GM18867 (cell line): ENCODE data around the gene NRAP.
A peak's percentile ranks its signal among the peaks of the same experiment; 100 is the strongest.

Experiments
- ATAC-seq: cut with Tn5 transposase; IDR thresholded peaks from one replicate; pipeline ENCODE4 v1.9.1; 2021; ENCODE audit warnings: mild to moderate bottlenecking, moderate library complexity; ENCODE audit not compliant: unreplicated experiment

Gene NRAP

GRCh38 chr10:113613427-113613826 lies 50.4 kb downstream of the NRAP start:
- no peak for ATAC-seq

DNA sequence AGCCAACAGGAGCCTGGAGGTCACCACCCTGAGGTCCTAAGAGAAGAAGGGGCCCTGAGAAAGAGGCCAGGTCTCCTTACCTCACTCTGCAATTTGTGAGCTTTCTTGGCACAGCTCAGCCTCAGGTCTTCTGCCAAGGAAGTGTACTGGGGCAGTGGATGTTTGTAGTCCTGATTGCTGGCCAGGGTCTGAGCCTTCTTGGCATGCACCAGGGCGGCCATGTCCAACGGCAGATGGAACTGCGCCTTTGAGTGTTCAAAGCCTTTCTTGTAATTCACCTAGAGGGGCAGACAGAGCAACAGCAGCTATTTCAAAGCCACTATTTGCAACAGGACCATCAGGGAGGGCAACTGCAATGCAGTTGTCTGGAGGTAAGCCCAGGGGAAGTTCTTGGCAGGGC lies 51.7 kb downstream of the NRAP start:
- no peak for ATAC-seq

- no peak for ATAC-seq
Observed at GRCh38 chr10:113610631-113611601, 52.9 kb downstream of the NRAP start.

DNA sequence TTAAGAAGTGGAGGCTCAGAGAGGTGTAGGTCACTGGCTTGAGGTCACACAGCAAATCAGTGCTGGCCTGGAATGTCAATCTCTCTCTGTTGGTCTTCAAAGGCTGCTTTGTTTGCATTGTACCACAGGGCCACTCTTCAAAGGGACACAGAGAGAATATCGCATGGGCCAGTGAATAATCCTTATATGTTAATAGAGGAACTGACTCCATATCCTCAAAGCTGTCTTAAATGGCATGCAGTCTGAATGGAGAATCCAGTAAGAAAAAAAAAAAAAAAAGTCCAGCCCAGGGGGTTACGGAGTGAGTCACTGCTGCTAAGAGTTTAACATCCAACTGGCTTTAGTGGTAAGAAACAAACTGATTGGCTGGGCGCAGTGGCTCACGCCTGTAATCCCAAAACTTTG lies 54.1 kb downstream of the NRAP start:
- no peak for ATAC-seq

GRCh38 chr10:113605268-113605978 lies 58.4 kb downstream of the NRAP start:
- no peak for ATAC-seq

DNA sequence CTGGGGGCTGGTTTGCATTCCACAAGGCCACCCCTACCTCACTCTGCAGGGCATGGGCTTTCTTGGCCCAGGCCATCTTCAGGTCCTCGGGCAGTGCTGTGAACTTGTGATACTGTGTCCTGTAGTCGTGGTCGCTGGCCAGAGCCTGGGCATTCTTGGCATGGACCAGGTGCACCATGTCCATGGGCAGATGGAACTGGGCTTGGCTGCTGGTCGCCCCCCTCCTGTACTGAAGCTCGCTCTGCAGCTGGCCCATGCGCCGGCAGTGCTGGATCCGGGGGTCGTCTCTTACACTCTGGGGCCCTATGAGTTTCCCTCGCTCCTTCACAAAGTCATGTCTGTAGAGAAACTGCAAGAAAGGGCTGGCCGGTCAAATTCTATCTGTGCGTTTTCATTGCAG lies 59.3 kb downstream of the NRAP start:
- no peak for ATAC-seq

DNA sequence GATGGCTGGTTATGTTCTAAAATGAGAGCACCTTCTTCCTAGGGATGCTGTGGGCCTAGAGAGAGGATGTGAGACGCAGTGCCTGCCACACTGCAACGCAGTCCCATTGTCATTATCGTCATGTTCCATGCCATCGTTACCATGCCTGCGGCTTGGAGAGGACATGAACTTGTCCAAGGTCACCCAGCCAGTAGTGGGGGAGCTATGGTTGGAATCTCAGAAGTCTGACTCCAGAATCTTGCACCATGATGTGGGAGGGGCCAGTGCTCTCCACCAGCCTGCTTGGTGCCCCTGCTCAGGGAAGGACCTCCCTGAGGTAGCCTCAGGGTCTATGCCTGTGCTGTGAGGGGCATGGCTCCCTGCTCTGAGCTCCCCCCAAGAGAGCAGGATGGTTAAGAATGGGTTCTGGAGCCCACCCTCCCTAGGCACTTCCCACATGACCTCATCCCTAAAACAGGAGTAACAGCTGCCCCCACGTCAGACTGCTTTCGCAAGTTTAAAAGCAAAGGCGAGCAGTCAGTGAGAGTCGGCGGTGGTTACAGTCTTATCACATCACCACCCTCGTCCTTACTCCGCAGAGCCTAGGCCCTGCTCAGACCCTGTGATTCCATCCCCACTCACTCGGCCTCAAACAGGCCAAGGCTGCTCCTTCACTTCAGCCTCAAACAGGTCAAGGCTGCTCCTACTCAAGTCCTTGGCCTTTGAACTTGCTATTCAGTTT lies 60.6 kb downstream of the NRAP start:
- ATAC-seq, result no peak

DNA sequence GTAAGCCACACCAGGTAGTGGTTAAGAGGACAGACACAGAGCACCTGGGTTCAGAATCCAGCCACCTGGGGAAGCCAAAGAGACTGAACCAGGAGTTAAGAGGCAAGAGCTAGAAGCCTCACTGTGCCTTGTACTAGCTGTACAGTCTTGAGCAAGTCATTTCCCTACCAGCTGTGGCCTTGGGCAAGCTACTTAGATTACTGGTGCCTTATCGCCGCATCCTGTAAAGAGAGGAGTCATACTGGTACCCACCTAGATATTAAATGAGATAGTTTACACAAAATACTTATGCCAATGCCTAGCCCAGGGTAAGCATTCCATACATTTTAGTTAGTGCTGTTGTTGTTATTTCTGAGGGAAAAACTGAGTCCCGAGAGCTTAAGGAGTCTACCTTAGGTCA lies 63.3 kb downstream of the NRAP start:
- no peak for ATAC-seq

DNA sequence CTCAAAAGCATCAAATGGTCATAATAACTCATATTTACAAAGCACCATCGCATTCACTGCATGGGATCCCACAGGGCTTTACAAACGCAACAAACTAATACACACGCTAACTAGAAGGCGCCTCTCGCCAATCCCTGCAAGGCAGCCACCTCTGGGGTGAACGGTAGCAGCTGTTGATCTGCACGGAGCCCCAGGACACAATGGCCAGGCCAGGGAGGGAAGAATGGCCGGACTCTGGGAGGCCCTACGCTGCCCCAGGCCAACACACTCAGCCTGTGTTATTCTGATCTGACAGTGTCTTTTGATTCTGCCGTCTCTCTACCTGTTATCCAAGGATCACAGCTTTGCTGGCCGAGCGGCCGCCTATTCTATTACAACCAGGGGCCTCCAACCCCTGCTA lies 69.2 kb downstream of the NRAP start:
- ATAC-seq, result no peak

DNA sequence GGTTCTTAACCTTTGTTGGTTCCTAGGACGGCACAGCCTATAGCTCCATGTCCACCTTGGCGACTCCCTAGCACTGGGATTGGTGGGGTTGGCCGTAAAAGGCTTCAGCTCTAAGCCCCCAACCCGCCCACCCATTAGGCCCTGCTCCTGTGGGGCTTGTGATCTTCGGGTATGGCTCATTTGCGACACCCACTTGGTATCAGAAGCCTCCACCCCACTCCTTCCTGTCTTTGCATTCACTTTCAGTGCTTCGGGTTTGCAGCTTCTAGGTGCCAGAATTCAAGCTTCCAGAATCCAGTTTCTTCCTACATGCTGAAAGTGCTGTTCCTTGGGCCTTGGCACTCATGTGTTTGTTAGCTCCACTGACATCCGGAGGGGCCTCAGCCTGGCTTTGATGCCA lies 71.5 kb downstream of the NRAP start:
- no peak for ATAC-seq

DNA sequence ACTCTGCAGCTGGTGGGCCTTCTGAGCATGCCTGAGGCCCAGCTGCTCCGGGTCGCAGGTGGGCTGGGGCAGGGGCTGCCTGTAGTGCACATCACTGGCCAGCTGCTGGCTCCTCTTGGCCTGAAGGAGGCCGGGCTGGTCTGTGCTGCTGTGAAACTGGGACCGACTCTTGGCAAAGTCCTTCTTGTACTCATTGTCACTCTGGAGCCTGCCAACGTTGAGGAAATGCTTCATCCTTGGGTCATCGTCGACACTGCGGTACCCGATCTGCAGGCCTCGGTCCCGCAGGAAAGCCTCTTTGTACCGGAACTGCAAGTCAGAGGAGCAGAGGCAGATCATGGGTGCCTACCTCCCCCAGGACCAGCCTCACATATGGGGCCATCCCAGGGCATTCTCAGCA lies 73.3 kb downstream of the NRAP start:
- ATAC-seq, result no peak

DNA sequence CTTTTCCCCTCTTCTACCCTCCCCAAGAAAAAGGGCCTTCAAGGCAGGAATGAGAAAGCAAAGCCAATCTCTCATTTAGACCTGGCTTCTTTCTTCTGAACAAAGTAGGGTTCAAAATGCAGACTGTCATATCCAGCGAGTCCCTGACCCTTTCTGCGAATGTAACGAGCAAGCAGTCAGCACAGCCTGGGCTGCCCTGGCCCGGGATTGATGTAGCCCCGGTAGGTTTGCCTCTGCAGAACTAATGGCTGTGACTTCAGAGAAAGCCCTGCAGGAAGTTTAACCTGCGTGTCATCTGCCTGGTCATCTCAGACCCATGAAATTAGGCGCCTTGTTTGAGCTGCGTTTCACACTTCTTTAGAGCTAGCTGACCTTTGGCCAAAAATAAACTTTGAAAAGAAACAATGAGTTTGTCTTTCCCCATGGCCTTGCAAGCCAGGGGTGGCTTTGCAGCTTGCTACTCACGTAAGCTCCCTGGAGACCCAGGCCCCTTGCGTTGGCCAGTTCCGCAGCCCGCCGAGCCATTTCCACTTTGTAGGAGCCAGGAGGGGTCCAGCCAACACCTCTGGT lies 74.6 kb downstream of the NRAP start:
- no peak for ATAC-seq

DNA sequence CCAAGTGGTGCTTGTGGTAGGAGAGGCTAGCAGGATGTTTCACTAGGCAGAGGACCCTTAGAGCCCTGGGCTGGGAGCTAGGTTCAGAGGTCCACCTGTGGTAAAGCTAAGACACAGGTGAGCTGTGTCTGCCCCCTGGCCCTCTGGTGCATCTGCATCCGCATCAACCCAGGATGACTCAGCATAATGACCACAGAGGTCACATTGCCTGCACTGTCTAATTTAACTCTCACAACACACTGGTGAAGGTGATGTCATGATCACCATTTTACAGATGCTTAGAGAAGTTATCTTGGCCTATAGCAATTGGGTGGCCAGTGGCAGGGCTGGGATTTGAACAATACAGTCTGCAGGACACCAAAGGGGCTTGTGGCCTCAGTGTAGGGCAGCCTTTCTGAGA lies 77.9 kb downstream of the NRAP start:
- ATAC-seq, result peak; percentile 75

- no peak for ATAC-seq
Observed at GRCh38 chr10:113583571-113583970, 80.3 kb downstream of the NRAP start.

DNA sequence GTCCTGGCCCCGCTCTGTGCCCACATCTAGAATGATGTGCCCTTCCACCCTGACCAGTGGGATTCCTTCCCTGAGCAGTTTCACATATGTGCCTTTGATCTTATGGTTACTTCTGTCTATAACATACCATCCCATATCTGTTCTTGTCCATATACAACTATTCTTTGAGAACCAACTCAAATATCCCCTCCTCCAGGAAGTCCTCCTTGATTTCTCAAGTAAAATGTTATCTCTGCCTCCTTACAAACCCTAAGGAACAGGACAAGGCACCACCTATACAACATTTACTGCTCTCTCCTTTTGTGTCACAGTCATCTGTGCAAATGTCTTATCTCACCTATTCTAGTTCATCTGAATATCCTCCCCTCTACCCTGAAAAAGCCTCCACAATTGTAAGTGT lies 82.7 kb downstream of the NRAP start:
- ATAC-seq, result no peak

DNA sequence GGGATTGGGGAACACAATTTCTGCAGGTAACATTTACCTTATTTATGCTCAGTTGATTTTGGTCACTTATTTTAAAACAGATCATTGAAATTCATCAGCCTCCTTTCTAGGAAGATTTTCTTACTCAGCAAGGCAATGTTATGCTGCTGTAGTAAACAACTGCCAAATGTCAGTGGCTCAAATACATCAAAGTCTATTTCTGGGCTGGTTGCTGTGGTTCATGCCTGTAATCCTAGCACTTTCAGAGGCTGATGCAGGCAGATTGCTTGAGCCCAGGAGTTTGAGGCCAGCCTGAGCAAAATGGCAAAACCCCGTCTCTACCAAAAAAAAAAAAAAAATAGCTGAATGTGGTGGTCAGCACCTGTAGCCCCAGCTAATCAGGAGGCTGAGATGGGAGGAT lies 85.1 kb downstream of the NRAP start:
- no peak for ATAC-seq

DNA sequence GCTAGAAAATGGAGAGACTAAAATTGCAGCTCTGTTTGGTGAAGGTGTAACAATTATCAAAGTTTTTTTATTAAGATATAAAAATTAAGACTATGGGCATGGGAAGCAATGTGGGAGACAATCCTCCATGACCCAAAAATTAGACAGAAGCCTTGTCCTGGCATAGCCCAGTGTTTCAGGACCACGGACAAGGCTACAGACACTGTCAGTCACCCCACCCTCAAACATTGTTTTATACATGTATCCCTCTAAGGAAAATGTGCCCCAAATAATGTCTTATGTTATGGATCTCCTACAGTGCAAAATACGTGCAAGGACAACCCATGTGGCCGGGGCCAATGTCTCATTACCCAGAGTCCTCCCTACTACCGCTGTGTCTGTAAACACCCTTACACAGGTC lies 87.0 kb downstream of the NRAP start:
- ATAC-seq, result no peak

DNA sequence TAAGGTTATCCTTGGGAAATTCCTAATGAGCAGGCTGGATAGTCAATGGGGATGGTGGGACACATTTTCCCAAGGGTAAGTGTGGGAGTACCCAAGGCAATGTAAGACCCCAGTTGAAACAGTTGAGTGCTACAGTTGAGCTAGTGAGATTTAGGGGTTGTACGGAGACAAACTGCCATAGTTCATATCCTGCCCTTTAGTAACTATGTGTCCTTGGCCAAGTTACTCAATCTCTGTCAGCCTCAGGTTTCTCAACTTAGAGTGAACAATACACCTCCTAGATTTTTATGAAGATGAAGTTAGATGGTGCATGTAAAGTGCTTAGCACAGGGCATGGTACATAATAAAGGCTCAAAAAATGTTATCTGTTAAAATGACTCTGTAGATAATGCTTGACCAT lies 90.5 kb downstream of the NRAP start:
- ATAC-seq, result no peak

DNA sequence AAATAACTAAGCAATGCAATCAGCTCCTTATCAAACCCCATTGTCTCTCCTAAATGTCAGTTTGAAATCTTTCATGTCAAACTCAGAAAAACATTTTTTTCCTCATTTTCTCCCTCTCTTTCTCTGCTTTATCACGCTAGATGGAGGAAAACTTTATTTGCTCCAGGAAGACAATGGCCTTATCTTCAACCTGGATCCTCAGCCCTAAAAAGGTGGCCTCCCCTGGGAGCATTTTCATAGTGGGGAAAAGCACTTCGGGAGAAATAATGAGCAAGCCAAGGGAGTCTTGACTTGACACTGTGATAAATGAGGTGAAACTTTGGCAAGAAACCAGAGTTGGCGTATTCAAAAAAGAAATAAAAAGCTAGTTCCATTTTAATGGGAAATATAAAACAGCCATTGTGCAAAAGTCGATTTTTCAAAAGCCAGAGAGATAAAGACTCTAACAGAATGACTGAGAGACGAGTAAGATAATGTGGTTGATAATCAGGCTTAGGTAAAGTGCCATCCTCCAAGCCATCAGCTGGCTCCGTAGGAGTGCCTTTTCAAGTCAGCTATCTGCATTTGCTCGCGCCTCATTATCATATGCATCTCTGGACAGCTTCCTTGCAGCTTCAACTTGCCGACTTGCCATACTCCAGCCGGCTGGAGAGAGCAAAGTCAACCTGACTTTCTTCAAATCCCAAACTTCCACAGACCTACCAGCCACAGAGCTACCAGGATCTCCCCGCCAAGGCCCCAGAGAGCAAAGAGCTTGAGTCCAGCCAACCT lies 91.1 kb downstream of the NRAP start:
- ATAC-seq, result no peak

DNA sequence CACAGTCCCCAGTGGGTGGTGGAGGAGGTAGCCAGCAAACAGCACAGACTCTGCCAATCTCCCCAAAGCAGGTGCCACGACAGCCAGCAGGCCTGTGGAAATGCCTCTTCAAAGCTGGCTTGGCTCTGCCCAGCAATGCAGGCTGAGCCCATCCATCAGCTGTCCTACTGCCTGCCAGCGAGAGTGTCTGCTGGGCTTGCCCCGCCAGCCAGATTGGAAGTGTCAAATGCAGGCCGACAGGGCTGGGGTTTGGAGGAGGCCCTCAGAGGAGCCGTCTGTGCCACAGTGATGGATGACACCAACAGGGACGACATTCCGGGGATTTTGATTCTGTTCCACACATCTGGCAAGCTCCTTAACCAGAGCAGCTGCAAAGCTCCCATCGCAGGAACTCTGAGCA lies 94.3 kb downstream of the NRAP start:
- no peak for ATAC-seq

DNA sequence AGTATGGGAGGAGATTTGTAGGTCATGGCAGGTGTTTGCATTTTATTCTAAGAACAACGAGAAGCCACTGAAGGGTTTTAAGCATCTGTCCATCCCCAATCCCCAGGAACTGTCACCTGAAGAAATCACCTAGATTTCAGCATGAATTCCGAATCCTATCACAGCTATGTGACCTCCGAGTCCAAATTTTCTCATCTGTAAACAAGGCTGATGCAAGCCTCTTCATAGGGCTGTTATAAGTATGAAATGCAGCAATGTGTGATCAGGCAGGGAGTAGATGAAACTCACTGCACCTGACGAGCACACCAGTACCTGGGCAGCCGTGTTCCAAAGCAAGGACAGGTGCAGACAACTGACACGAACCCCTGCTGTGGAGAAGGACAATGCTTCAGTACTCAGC lies 97.0 kb downstream of the NRAP start:
- ATAC-seq, result no peak
